ENCODE measurements around the gene CASTOR1.
A peak's percentile ranks its signal among the peaks of the same experiment; 100 is the strongest.

Gene CASTOR1

GRCh38 chr22:30260682-30261081, 28.6 kb downstream of the CASTOR1 start:
- H3K4me3 Mint-ChIP-seq: no peak overlapping the region
- no peak overlapping the region for H3K27ac Mint-ChIP-seq
- peaks cover 25% of the 10 kb centered on the region for H3K4me1 Mint-ChIP-seq (ENCODE audit: low read depth)
- H3K9me3 Mint-ChIP-seq (ENCODE audit: low read depth): no peaks in the 10 kb centered on the region
- H3K27me3 Mint-ChIP-seq: no peaks in the 10 kb centered on the region
- H3K36me3 Mint-ChIP-seq: no peaks in the 10 kb centered on the region

DNA sequence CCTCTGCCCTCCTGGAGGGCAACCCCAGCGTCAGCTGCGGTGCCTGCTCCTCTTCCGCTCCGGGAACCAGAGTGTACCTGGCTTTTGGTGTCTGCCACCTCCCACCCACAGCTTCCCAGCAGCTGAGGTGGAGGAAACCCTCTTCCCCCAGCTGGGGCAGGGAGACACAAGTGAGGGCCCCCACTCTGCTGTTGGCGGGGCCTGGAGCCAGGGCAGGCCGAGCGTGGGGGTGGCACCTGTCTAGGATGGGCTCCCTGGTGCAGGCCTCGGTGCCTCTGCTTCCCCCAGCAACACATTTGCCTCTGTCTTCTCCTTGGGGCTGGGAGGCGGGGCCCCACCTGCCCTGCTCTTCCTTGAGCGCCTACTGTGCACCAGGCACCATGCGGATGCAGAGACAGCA, 29.0 kb downstream of the CASTOR1 start:
- peaks cover 24% of the 10 kb centered on the region for H3K4me1 Mint-ChIP-seq (ENCODE audit: low read depth)
- H3K27me3 Mint-ChIP-seq: no peaks in the 10 kb centered on the region
- no peaks in the 10 kb centered on the region for H3K36me3 Mint-ChIP-seq
- H3K9me3 Mint-ChIP-seq (ENCODE audit: low read depth): no peaks in the 10 kb centered on the region
- H3K4me3 Mint-ChIP-seq: no peak overlapping the region
- H3K27ac Mint-ChIP-seq: no peak overlapping the region

GRCh38 chr22:30254314-30254713, 35.0 kb downstream of the CASTOR1 start:
- H3K27ac Mint-ChIP-seq: no peak overlapping the region
- no peaks in the 10 kb centered on the region for H3K9me3 Mint-ChIP-seq (ENCODE audit: low read depth)
- H3K27me3 Mint-ChIP-seq: no peaks in the 10 kb centered on the region
- H3K4me3 Mint-ChIP-seq: no peak overlapping the region
- peaks cover 18% of the 10 kb centered on the region for H3K4me1 Mint-ChIP-seq (ENCODE audit: low read depth)
- no peaks in the 10 kb centered on the region for H3K36me3 Mint-ChIP-seq

DNA sequence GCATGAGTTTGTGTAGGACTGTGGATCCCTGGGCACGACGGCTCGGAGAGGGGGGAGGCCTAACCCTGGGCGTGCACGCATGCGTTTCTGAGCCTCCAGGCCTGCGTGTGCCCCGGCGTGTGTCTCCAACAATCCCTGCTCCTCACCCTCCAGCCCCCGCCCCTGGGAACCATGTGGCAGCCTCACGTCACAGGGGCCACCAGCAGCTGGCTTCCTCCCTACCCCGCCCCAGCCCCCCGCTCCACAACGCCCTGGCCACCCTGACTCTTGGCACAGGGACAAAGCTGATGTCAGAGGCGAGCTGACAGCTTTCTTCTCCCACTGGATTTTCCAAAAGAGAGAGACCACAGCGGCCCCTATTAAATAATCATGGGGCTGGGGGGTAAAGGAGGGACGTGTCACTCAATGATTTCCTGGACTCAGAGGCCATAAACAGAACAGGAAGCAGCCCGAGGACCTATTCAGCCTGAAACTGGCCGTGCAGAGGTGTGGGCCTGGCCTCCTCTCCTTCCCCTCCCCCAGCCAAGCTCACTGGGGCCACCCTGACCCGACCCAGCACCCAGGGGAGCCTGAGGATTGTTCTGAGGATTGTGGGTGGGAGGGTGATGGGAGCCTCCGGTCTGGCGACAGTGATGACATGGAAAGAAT, 36.0 kb downstream of the CASTOR1 start:
- no peaks in the 10 kb centered on the region for H3K9me3 Mint-ChIP-seq (ENCODE audit: low read depth)
- peaks cover 22% of the 10 kb centered on the region for H3K4me1 Mint-ChIP-seq (ENCODE audit: low read depth)
- no peak overlapping the region for H3K27ac Mint-ChIP-seq
- H3K4me3 Mint-ChIP-seq: no peak overlapping the region
- no peaks in the 10 kb centered on the region for H3K36me3 Mint-ChIP-seq
- H3K27me3 Mint-ChIP-seq: no peaks in the 10 kb centered on the region

DNA sequence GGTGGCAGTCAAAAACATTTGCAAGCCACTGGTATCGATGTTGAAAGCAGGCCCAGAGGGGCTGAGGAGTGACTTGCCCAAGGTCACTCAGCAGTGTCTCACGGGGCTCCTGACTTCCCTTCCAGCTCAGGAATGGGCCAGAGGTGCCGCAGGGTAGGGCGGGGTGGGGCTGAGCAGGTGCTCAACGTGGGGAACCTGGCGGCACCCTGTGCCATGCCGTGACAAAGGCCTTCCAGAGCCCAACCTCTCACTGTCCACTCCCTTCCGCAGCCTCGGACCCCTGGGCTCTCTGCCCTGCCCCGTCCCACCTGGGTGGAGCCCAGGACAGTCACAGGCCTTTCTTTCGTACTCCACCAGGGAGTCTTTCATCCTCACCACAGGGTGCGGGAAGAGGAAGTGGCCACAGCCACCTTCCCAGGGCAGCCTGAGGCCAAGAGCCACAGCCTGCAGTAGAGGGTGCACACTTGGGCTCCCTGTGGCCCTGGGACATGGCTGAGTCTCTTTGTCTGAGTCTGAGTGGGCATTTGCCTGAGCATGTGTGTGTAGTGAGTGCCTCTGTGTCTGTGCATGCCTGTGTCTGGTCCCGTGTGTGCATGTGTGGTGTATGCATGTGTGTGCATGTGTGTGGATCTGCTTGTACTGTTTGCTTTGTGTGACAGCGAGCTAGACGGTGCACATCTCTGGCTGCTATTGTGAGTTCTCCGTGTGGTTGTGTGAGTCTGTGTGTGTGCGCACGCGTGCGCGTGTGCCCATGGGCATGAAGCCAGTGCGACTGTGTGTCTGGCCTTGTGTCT, 36.7 kb downstream of the CASTOR1 start:
- no peaks in the 10 kb centered on the region for H3K9me3 Mint-ChIP-seq (ENCODE audit: low read depth)
- no peak overlapping the region for H3K4me3 Mint-ChIP-seq
- no peaks in the 10 kb centered on the region for H3K36me3 Mint-ChIP-seq
- no peak overlapping the region for H3K27ac Mint-ChIP-seq
- H3K27me3 Mint-ChIP-seq: no peaks in the 10 kb centered on the region
- H3K4me1 Mint-ChIP-seq (ENCODE audit: low read depth): peaks cover 26% of the 10 kb centered on the region

DNA sequence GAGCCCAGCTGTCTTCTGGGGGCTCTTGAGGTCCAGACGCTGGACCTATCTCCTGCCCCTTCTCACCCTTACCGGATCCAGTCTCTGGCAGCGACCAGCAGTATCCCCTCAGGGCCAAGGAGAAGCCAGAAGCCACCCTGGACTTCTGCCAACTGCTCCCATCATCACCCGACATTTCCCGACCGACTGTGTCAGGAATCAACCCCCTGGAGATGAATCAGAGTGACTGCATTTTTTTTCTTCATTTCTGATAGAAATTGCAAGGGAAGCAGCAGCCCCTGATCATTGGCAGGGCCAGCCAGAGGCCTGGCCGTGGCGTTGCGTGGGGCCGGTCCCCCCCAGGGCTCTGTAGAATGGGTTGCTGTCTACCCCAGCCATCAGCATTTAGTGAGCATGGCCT, 37.6 kb downstream of the CASTOR1 start:
- H3K27ac Mint-ChIP-seq: no peak overlapping the region

GRCh38 chr22:30250661-30251267, 38.5 kb downstream of the CASTOR1 start:
- no peak overlapping the region for H3K27ac Mint-ChIP-seq
- H3K4me1 Mint-ChIP-seq (ENCODE audit: low read depth): peaks cover 34% of the 10 kb centered on the region
- no peaks in the 10 kb centered on the region for H3K27me3 Mint-ChIP-seq
- H3K36me3 Mint-ChIP-seq: no peaks in the 10 kb centered on the region
- H3K9me3 Mint-ChIP-seq (ENCODE audit: low read depth): no peaks in the 10 kb centered on the region
- H3K4me3 Mint-ChIP-seq: no peak overlapping the region

More for the DNA sequence above, 37.6 kb downstream of the CASTOR1 start:
- no peaks in the 10 kb centered on the region for H3K36me3 Mint-ChIP-seq
- H3K27me3 Mint-ChIP-seq: no peaks in the 10 kb centered on the region
- peaks cover 31% of the 10 kb centered on the region for H3K4me1 Mint-ChIP-seq (ENCODE audit: low read depth)
- no peak overlapping the region for H3K4me3 Mint-ChIP-seq
- no peaks in the 10 kb centered on the region for H3K9me3 Mint-ChIP-seq (ENCODE audit: low read depth)

- Mint-ChIP-seq H3K9me3 (ENCODE audit: low read depth) (no peaks in the 10 kb centered on the region), H3K36me3 (no peaks in the 10 kb centered on the region), H3K4me1 (ENCODE audit: low read depth) (peaks cover 36% of the 10 kb centered on the region), H3K4me3 (no peak overlapping the region), H3K27me3 (no peaks in the 10 kb centered on the region), H3K27ac (no peak overlapping the region)
Measured at GRCh38 chr22:30250039-30250565, 39.2 kb downstream of the CASTOR1 start.

DNA sequence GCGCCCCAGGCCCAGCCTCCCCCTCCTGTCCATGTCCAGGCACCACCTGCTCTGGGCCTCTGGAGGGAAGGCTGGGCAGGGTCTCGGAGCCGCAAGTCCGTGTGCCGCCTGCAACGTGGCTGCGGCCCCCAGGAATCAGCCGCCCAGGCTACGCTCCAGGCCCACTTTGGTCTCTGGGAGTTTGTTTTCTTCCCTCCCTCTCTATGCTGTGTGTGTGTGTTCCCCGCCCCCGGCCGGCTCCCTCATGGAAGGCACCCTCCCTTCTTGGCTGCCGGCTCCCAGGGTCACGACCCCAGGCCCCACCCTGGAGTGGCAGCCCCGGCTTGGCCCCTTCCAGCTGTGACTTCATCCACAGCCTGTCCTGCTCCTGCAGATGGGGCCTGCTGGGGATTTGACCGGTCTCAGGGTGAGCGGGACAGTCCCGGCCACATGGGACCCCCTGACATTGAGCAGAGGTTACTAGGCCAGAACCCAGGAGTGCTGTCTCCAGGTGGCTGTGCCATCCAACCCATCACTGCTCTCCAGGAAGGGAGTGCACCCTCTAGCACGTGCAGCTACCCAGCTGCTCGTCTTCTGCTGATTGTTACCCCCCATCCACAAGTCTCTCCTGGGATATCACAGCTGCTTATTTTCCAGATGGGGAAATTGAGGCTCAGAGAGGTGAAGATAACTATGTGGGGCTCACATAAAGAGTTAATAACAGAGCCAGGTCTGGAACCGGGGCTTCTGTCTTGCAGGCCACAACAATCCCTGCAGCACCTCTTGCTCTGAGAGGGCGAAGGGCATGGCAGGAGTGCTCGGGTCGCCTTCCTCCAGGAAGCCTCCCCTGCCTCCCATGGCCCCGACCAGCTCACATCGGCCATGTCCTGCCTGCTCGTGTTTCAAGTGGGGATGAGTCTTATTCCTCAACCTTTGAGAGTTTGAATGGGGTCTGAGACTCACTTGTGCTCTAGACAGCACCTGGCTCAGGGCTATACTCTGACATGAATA, 40.0 kb downstream of the CASTOR1 start:
- Mint-ChIP-seq H3K27me3 (no peaks in the 10 kb centered on the region), H3K36me3 (no peaks in the 10 kb centered on the region), H3K4me1 (ENCODE audit: low read depth) (peaks cover 38% of the 10 kb centered on the region), H3K4me3 (no peak overlapping the region), H3K9me3 (ENCODE audit: low read depth) (no peaks in the 10 kb centered on the region), H3K27ac (no peak overlapping the region)

DNA sequence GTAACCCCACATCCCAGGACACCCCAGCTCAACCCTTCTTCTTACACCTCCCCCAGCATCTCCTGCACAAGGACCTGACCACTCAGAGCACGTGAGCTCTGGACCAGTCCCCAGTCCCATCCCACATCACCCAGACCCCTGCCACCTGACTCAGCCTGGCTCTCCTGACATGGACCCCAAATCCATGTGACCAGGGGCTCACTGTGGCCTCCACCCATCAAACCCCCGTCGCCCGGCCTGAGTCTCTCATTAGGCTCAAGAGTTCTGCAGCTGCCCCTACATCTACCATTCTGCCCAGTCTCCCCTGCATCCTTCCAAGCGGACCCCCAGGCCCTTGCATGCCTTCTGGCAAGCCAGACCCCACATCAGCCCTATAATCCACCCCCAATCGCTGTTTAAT, 40.8 kb downstream of the CASTOR1 start:
- Mint-ChIP-seq H3K27me3 (no peaks in the 10 kb centered on the region), H3K27ac (peak overlapping the region; percentile 76), H3K36me3 (peaks cover 3% of the 10 kb centered on the region), H3K4me1 (ENCODE audit: low read depth) (peaks cover 42% of the 10 kb centered on the region), H3K9me3 (ENCODE audit: low read depth) (no peaks in the 10 kb centered on the region), H3K4me3 (peak overlapping the region; percentile 47)

GRCh38 chr22:30247974-30248373, 41.3 kb downstream of the CASTOR1 start:
- peak overlapping the region; percentile 86 for H3K27ac Mint-ChIP-seq
- no peaks in the 10 kb centered on the region for H3K9me3 Mint-ChIP-seq (ENCODE audit: low read depth)
- peaks cover 41% of the 10 kb centered on the region for H3K4me1 Mint-ChIP-seq (ENCODE audit: low read depth)
- H3K4me3 Mint-ChIP-seq: peak overlapping the region; percentile 47
- H3K36me3 Mint-ChIP-seq: peaks cover 5% of the 10 kb centered on the region
- no peaks in the 10 kb centered on the region for H3K27me3 Mint-ChIP-seq

GRCh38 chr22:30247561-30247960, 41.7 kb downstream of the CASTOR1 start:
- H3K36me3 Mint-ChIP-seq: peaks cover 9% of the 10 kb centered on the region
- H3K9me3 Mint-ChIP-seq (ENCODE audit: low read depth): no peaks in the 10 kb centered on the region
- H3K27me3 Mint-ChIP-seq: no peaks in the 10 kb centered on the region
- peaks cover 37% of the 10 kb centered on the region for H3K4me1 Mint-ChIP-seq (ENCODE audit: low read depth)
- peak overlapping the region; percentile 92 for H3K4me3 Mint-ChIP-seq
- peak overlapping the region; percentile 86 for H3K27ac Mint-ChIP-seq

GRCh38 chr22:30246814-30247376, 42.4 kb downstream of the CASTOR1 start:
- H3K9me3 Mint-ChIP-seq (ENCODE audit: low read depth): no peaks in the 10 kb centered on the region
- no peaks in the 10 kb centered on the region for H3K27me3 Mint-ChIP-seq
- H3K4me3 Mint-ChIP-seq: peak overlapping the region; percentile 92
- peaks cover 37% of the 10 kb centered on the region for H3K4me1 Mint-ChIP-seq (ENCODE audit: low read depth)
- peak overlapping the region; percentile 86 for H3K27ac Mint-ChIP-seq
- peaks cover 9% of the 10 kb centered on the region for H3K36me3 Mint-ChIP-seq
